Keratinocyte (primary cell): ENCODE measurements around the gene GNPTAB.

Source experiments
- EZH2 ChIP-seq: IDR thresholded peaks from one replicate; pipeline ENCODE4 v1.6.1; 2012; ENCODE audit warnings: inconsistent platforms, mild to moderate bottlenecking, low read length, moderate library complexity
- TF ChIP-seq, protein P1 (sequence below), 3 experiments: IDR thresholded peaks in 1 of 3; conservative IDR thresholded peaks in 1 of 3; optimal IDR thresholded peaks in 1 of 3; 2 replicates in 2 of 3; 3 replicates in 1 of 3; pipeline versions ENCODE3 to v1.5.1; 2011; ENCODE audit warnings: low read length in 3 of 3, mild to moderate bottlenecking in 3 of 3, moderate library complexity in 2 of 3, control low read depth in 1 of 3, inconsistent platforms in 1 of 3; ENCODE audit not compliant: insufficient read depth in 2 of 3; ENCODE audit errors: extremely low read depth in 1 of 3

DNA sequence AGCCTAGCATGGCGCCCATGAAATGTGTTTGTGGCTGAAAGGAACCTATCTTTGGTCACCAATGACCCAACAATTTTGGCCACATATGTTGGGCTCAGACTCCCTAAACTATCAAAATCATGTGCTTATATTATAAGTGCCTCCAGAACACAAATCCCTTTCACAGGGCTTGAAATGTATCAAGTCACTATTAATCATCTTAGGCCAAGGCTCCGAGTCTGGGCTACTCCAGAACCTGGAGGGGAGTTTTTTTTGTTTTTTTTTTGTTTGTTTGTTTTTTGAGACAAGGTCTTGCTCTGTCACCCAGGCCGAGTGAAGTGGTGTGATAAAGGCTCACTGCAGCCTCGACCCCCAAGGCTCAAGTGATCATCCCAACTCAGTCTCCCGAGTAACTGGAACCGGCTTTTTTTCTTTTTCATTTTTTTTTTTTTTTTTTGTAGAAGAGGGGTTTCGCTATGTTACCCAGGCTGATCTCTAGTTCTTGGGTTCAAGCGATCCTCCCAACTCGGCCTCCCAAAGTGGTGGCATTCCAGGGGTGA is 45.6 kb upstream of the GNPTAB start:
- TF ChIP-seq, protein P1, sequence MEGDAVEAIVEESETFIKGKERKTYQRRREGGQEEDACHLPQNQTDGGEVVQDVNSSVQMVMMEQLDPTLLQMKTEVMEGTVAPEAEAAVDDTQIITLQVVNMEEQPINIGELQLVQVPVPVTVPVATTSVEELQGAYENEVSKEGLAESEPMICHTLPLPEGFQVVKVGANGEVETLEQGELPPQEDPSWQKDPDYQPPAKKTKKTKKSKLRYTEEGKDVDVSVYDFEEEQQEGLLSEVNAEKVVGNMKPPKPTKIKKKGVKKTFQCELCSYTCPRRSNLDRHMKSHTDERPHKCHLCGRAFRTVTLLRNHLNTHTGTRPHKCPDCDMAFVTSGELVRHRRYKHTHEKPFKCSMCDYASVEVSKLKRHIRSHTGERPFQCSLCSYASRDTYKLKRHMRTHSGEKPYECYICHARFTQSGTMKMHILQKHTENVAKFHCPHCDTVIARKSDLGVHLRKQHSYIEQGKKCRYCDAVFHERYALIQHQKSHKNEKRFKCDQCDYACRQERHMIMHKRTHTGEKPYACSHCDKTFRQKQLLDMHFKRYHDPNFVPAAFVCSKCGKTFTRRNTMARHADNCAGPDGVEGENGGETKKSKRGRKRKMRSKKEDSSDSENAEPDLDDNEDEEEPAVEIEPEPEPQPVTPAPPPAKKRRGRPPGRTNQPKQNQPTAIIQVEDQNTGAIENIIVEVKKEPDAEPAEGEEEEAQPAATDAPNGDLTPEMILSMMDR (optimal IDR thresholded peaks at IDR 0.05 in 1 of 3, IDR thresholded peaks at IDR 0.05 in 1 of 3, conservative IDR thresholded peaks at IDR 0.05 in 1 of 3; ENCODE audit: extremely low read depth in 1 of 3, insufficient read depth in 2 of 3, low read length in 3 of 3) = no peak
- no peak for TF ChIP-seq EZH2
